ENCODE data around the gene IRF6.

The IRF6 gene

GRCh38 chr1:209805875-209806760 lies at the start of gene IRF6:
Gene IRF6 (minus strand): TSS chr1:209806142. CDS start chr1:209801413, 4,729 bp downstream.
- H3K4me3 ChIP-seq (ENCODE audit: low read length) = peak within 1 kb of the TSS; percentile 68
- no peaks in the 10 kb centered on the region for H3K36me3 ChIP-seq (ENCODE audit: control insufficient read depth, insufficient read depth, low read length)
- peak within 1 kb of the TSS; percentile 43 for H3K9ac ChIP-seq (ENCODE audit: low read length)
- H3K4me1 ChIP-seq (ENCODE audit: control insufficient read depth, insufficient read depth, low read length) = no peaks in the 10 kb centered on the region
- H3K27me3 ChIP-seq (ENCODE audit: control insufficient read depth, insufficient read depth, low read length) = no peaks in the 10 kb centered on the region
- no peak within 1 kb of the TSS for H3K27ac ChIP-seq (ENCODE audit: low read depth, low read length)

DNA sequence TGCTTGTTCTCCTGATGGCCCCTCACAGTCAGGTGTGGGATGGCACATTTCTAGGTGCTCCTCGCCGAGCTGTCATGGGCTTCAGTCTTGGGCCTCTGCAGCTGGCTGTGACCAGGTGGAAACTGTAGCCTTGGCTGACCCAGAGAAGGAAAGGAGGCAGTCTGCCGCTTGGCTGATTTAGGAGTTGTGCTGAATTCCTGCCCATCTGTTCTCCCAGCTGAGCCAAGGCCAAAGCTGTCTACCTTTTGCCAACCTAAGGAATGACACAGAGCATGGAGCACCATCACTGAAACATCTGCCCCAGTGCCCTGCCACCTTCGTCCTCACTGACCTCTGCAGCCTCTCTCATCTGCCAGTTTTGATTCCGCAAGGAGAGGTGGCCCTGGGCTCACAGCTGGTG lies 49.7 kb upstream of the IRF6 start:
- Histone ChIP-seq H3K4me3 (ENCODE audit: low read length) (no peak overlapping the region), H3K4me1 (ENCODE audit: control insufficient read depth, insufficient read depth, low read length) (no peaks in the 10 kb centered on the region), H3K27me3 (ENCODE audit: control insufficient read depth, insufficient read depth, low read length) (no peaks in the 10 kb centered on the region), H3K36me3 (ENCODE audit: control insufficient read depth, insufficient read depth, low read length) (peaks cover 15% of the 10 kb centered on the region), H3K9ac (ENCODE audit: low read length) (no peak overlapping the region), H3K27ac (ENCODE audit: low read depth, low read length) (no peak overlapping the region)

DNA sequence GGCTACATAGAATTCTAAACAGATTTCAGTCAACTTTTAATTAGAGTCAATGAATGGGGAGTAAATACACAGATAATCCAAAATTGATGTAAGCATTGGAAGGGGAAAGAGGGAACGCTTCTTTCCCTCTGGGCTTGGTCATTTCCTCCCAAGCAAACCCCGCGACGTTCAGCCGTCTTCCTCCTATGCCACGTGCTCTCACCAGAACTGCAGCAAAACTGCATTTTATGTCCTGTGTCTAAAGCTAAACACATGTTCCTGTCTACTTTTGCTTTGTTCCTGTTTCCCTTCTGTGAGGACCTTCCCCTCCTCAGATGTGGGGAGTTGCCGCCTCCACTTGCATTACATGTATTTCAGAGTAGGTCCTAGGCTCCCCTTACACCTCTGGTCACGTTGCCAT lies 49.1 kb upstream of the IRF6 start:
- H3K4me1 ChIP-seq (ENCODE audit: control insufficient read depth, insufficient read depth, low read length) = no peaks in the 10 kb centered on the region
- no peak overlapping the region for H3K4me3 ChIP-seq (ENCODE audit: low read length)
- H3K36me3 ChIP-seq (ENCODE audit: control insufficient read depth, insufficient read depth, low read length) = peaks cover 15% of the 10 kb centered on the region
- H3K9ac ChIP-seq (ENCODE audit: low read length) = no peak overlapping the region
- no peaks in the 10 kb centered on the region for H3K27me3 ChIP-seq (ENCODE audit: control insufficient read depth, insufficient read depth, low read length)
- no peak overlapping the region for H3K27ac ChIP-seq (ENCODE audit: low read depth, low read length)

DNA sequence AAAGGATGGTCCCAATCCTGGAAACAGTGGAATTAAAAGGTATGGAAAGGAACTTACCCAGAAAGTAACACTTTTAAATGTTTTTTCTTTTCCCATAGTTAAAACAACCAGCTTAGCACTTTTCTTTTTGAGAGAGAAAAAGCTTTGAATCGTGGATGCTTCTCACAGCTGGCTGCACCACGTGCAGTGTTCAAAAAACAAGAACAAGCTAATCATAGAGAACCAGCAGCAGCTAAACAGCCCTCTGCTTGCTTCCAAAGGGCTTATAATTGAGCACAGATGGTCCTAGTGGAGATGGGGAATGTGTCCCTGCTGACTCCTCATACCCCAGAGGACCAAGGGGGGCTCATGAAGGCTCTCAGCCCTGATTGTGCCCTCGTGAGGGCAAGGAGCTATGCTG lies 48.3 kb upstream of the IRF6 start:
- Histone ChIP-seq H3K4me1 (ENCODE audit: control insufficient read depth, insufficient read depth, low read length) (no peaks in the 10 kb centered on the region), H3K27me3 (ENCODE audit: control insufficient read depth, insufficient read depth, low read length) (no peaks in the 10 kb centered on the region), H3K36me3 (ENCODE audit: control insufficient read depth, insufficient read depth, low read length) (peaks cover 20% of the 10 kb centered on the region), H3K9ac (ENCODE audit: low read length) (no peak overlapping the region), H3K4me3 (ENCODE audit: low read length) (no peak overlapping the region), H3K27ac (ENCODE audit: low read depth, low read length) (no peak overlapping the region)

GRCh38 chr1:209853676-209854075 lies 47.7 kb upstream of the IRF6 start:
- Histone ChIP-seq H3K4me1 (ENCODE audit: control insufficient read depth, insufficient read depth, low read length) (no peaks in the 10 kb centered on the region), H3K27me3 (ENCODE audit: control insufficient read depth, insufficient read depth, low read length) (no peaks in the 10 kb centered on the region), H3K27ac (ENCODE audit: low read depth, low read length) (no peak overlapping the region), H3K9ac (ENCODE audit: low read length) (no peak overlapping the region), H3K4me3 (ENCODE audit: low read length) (no peak overlapping the region), H3K36me3 (ENCODE audit: control insufficient read depth, insufficient read depth, low read length) (peaks cover 25% of the 10 kb centered on the region)

- H3K9ac ChIP-seq (ENCODE audit: low read length) = no peak overlapping the region
- H3K4me3 ChIP-seq (ENCODE audit: low read length) = no peak overlapping the region
- H3K4me1 ChIP-seq (ENCODE audit: control insufficient read depth, insufficient read depth, low read length) = no peaks in the 10 kb centered on the region
- H3K36me3 ChIP-seq (ENCODE audit: control insufficient read depth, insufficient read depth, low read length) = peaks cover 29% of the 10 kb centered on the region
- H3K27me3 ChIP-seq (ENCODE audit: control insufficient read depth, insufficient read depth, low read length) = no peaks in the 10 kb centered on the region
- no peak overlapping the region for H3K27ac ChIP-seq (ENCODE audit: low read depth, low read length)
Observed at GRCh38 chr1:209850342-209850979, 44.5 kb upstream of the IRF6 start.

DNA sequence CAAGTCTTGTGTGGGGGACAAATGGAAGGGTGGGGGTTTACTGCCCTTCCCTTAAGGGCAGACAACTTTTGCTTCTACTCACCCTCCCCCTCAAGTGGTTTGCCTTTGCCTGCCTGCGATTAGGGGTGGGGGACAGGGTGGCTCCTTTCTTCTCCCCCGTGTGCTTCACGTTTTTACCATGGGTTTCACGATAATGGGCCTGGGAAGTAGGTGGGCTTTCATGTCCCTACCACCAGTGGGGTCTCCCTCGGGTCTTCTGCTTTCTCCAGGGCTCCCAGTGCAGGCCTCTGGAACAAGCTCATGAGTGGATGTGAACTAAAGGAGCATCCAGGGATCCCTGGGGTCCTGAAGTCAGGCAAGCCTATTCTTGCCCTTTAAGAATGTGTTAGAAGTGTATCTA lies 43.4 kb upstream of the IRF6 start:
- peaks cover 30% of the 10 kb centered on the region for H3K36me3 ChIP-seq (ENCODE audit: control insufficient read depth, insufficient read depth, low read length)
- H3K9ac ChIP-seq (ENCODE audit: low read length) = no peak overlapping the region
- no peak overlapping the region for H3K4me3 ChIP-seq (ENCODE audit: low read length)

GRCh38 chr1:209845408-209845725 lies 39.4 kb upstream of the IRF6 start:
- Histone ChIP-seq H3K36me3 (ENCODE audit: control insufficient read depth, insufficient read depth, low read length) (peaks cover 30% of the 10 kb centered on the region), H3K4me1 (ENCODE audit: control insufficient read depth, insufficient read depth, low read length) (no peaks in the 10 kb centered on the region), H3K27ac (ENCODE audit: low read depth, low read length) (no peak overlapping the region), H3K9ac (ENCODE audit: low read length) (no peak overlapping the region), H3K27me3 (ENCODE audit: control insufficient read depth, insufficient read depth, low read length) (no peaks in the 10 kb centered on the region), H3K4me3 (ENCODE audit: low read length) (no peak overlapping the region)

More for the DNA sequence above, 43.4 kb upstream of the IRF6 start:
- Histone ChIP-seq H3K27me3 (ENCODE audit: control insufficient read depth, insufficient read depth, low read length) (no peaks in the 10 kb centered on the region), H3K27ac (ENCODE audit: low read depth, low read length) (no peak overlapping the region), H3K4me1 (ENCODE audit: control insufficient read depth, insufficient read depth, low read length) (no peaks in the 10 kb centered on the region)

DNA sequence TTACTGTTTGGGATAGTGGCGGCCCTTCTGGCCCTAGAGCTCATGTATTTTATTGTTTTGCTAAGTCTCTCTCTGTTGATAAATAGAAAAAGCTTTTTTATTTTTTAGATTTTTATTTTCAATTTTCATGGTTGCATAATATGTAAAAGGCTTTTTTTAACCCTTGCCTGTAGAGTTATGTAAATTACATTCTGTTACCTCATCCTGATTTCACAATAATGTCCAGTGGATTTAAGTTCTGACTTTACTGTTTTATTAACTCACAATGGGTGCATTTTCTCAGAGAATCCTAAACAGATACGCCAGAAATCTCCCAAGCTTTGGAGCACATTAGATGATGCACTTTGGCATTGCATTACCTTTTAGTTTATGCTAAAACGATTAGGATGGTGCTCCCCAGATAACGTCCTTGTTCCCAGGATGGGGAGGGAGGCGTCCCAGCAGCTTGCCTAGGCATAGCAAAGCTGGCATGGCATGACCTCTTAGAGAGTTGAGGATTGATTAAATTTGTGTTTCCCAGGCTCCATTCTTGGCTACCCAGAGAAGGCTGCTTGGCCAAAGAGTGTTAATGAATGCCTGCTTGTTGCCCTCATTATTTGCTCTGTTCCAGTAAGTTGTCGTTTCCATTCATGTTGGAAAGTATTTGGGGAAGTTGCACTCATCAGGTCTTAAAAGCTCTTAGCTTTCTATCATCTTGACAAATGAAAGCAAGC lies 38.9 kb upstream of the IRF6 start:
- Histone ChIP-seq H3K27ac (ENCODE audit: low read depth, low read length) (no peak overlapping the region), H3K36me3 (ENCODE audit: control insufficient read depth, insufficient read depth, low read length) (peaks cover 33% of the 10 kb centered on the region)

DNA sequence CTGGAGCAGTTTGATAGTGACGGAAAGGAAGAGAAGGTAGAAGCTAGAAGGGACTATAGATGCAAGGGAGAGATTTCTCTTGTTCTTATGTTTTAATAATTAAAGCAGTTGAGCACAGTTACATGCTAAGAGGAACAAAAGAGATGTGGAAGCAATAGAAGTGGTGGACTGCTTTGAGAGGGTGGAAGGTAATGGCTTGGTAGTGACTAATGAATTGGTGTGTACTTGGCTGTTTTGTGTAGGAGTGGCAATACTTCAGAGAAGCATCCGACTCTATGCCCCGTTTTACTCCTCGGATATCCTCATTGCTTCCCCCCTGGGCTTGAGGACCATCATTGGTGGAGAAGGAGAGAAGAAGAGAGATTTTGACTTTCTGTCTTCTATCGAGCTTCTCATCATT lies 34.7 kb upstream of the IRF6 start:
- Histone ChIP-seq H3K4me1 (ENCODE audit: control insufficient read depth, insufficient read depth, low read length) (no peaks in the 10 kb centered on the region), H3K9ac (ENCODE audit: low read length) (no peak overlapping the region), H3K36me3 (ENCODE audit: control insufficient read depth, insufficient read depth, low read length) (peaks cover 35% of the 10 kb centered on the region), H3K27me3 (ENCODE audit: control insufficient read depth, insufficient read depth, low read length) (no peaks in the 10 kb centered on the region), H3K27ac (ENCODE audit: low read depth, low read length) (no peak overlapping the region), H3K4me3 (ENCODE audit: low read length) (no peak overlapping the region)

More for the DNA sequence above, 38.9 kb upstream of the IRF6 start:
- Histone ChIP-seq H3K27me3 (ENCODE audit: control insufficient read depth, insufficient read depth, low read length) (no peaks in the 10 kb centered on the region), H3K9ac (ENCODE audit: low read length) (no peak overlapping the region), H3K4me3 (ENCODE audit: low read length) (no peak overlapping the region), H3K4me1 (ENCODE audit: control insufficient read depth, insufficient read depth, low read length) (no peaks in the 10 kb centered on the region)

GRCh38 chr1:209839875-209840546 lies 34.1 kb upstream of the IRF6 start:
- Histone ChIP-seq H3K4me1 (ENCODE audit: control insufficient read depth, insufficient read depth, low read length) (no peaks in the 10 kb centered on the region), H3K27ac (ENCODE audit: low read depth, low read length) (no peak overlapping the region), H3K4me3 (ENCODE audit: low read length) (no peak overlapping the region), H3K9ac (ENCODE audit: low read length) (no peak overlapping the region), H3K27me3 (ENCODE audit: control insufficient read depth, insufficient read depth, low read length) (no peaks in the 10 kb centered on the region), H3K36me3 (ENCODE audit: control insufficient read depth, insufficient read depth, low read length) (peaks cover 36% of the 10 kb centered on the region)

- no peaks in the 10 kb centered on the region for H3K4me1 ChIP-seq (ENCODE audit: control insufficient read depth, insufficient read depth, low read length)
- no peak overlapping the region for H3K4me3 ChIP-seq (ENCODE audit: low read length)
- no peak overlapping the region for H3K9ac ChIP-seq (ENCODE audit: low read length)
- peaks cover 33% of the 10 kb centered on the region for H3K36me3 ChIP-seq (ENCODE audit: control insufficient read depth, insufficient read depth, low read length)
- no peak overlapping the region for H3K27ac ChIP-seq (ENCODE audit: low read depth, low read length)
- H3K27me3 ChIP-seq (ENCODE audit: control insufficient read depth, insufficient read depth, low read length) = no peaks in the 10 kb centered on the region
Observed at GRCh38 chr1:209838537-209838936, 32.6 kb upstream of the IRF6 start.

Data from rectal smooth muscle tissue (tissue), 1 donor.